Activated effector memory CD4-positive, alpha-beta T cell treated with Interleukin-2 at 50 U/mL for 16 hours (primary cell): ENCODE measurements around the gene GAREM1.

Experiments used
- DNase-seq: peaks from one replicate; pipeline ENCODE4 v3.0.0-alpha.2; 2020

Gene GAREM1

GRCh38 chr18:32286749-32287148, 183.9 kb downstream of the GAREM1 start:
- DNase-seq, result no peak

GRCh38 chr18:32284284-32284683, 186.4 kb downstream of the GAREM1 start:
- no peak for DNase-seq

GRCh38 chr18:32280911-32281310, 189.8 kb downstream of the GAREM1 start:
- no peak for DNase-seq

- no peak for DNase-seq
Measured at GRCh38 chr18:32280188-32280783, 190.4 kb downstream of the GAREM1 start.

- no peak for DNase-seq
Measured at GRCh38 chr18:32278177-32278799, 192.4 kb downstream of the GAREM1 start.

GRCh38 chr18:32277549-32277948, 193.1 kb downstream of the GAREM1 start:
- no peak for DNase-seq

GRCh38 chr18:32276906-32277305, 193.8 kb downstream of the GAREM1 start:
- DNase-seq, result no peak

GRCh38 chr18:32276256-32276655, 194.4 kb downstream of the GAREM1 start:
- DNase-seq, result no peak

- DNase-seq, result no peak
Measured at GRCh38 chr18:32275221-32275620, 195.5 kb downstream of the GAREM1 start.

- no peak for DNase-seq
Measured at GRCh38 chr18:32274307-32274706, 196.4 kb downstream of the GAREM1 start.

GRCh38 chr18:32271672-32272208, 198.9 kb downstream of the GAREM1 start:
- DNase-seq, result no peak

GRCh38 chr18:32270341-32270740, 200.3 kb downstream of the GAREM1 start:
- DNase-seq, result no peak

- DNase-seq, result no peak
Measured at GRCh38 chr18:32267463-32267862, 203.2 kb downstream of the GAREM1 start.

- no peak for DNase-seq
Measured at GRCh38 chr18:32264401-32264800, 206.3 kb downstream of the GAREM1 start.

GRCh38 chr18:32262092-32262491, 208.6 kb downstream of the GAREM1 start:
- DNase-seq, result no peak

GRCh38 chr18:32261003-32261402, 209.7 kb downstream of the GAREM1 start:
- DNase-seq, result no peak

- no peak for DNase-seq
Measured at GRCh38 chr18:32259553-32259952, 211.1 kb downstream of the GAREM1 start.

- DNase-seq, result no peak
Measured at GRCh38 chr18:32258558-32259204, 212.0 kb downstream of the GAREM1 start.

GRCh38 chr18:32258148-32258547, 212.5 kb downstream of the GAREM1 start:
- no peak for DNase-seq

GRCh38 chr18:32257084-32257785, 213.4 kb downstream of the GAREM1 start:
- no peak for DNase-seq

- no peak for DNase-seq
Measured at GRCh38 chr18:32255570-32255969, 215.1 kb downstream of the GAREM1 start.

- DNase-seq, result no peak
Measured at GRCh38 chr18:32252141-32252860, 218.4 kb downstream of the GAREM1 start.

- DNase-seq, result no peak
Measured at GRCh38 chr18:32251466-32251865, 219.2 kb downstream of the GAREM1 start.
